ENCODE measurements around the gene C7orf33.

DNA sequence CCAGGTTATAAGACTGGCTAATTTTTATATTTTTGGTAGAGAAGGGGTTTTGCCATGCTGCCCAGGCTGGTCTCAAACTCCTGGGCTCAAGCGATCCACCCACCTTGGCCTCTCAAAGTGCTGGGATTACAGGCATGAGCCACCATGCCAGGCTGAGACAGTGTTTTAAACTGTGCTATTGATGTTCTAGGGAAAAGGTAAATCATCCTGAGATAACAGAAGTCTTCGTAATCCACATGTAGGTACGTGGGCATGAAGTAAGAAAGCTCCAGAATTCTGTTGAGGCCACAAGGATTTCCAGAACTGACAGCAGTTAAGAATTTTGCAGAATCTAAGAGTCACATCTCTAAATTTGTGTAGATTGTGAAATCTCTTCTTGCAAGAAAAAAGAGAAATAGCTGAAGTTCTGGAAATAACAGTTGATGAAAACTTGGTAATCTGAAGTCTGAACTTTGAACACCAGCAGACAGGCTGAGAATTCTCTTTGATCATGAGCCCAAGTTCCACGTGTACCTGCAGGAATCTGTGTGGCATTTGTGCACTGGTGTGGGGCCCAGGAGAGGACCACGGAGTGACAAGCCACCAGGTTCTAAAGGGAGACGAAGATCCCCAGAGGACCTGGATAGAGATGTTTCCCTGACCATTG lies 24.6 kb downstream of the C7orf33 start:
- no peak for TF ChIP-seq RAD21 (IDR thresholded peaks at IDR 0.05; ENCODE audit: low read depth)
- TF ChIP-seq ZBTB7A (IDR thresholded peaks at IDR 0.05; ENCODE audit: low read depth), result no peak
- TF ChIP-seq EP300 (IDR thresholded peaks at IDR 0.05; ENCODE audit: borderline replicate concordance), result no peak
- TF ChIP-seq, protein P1, sequence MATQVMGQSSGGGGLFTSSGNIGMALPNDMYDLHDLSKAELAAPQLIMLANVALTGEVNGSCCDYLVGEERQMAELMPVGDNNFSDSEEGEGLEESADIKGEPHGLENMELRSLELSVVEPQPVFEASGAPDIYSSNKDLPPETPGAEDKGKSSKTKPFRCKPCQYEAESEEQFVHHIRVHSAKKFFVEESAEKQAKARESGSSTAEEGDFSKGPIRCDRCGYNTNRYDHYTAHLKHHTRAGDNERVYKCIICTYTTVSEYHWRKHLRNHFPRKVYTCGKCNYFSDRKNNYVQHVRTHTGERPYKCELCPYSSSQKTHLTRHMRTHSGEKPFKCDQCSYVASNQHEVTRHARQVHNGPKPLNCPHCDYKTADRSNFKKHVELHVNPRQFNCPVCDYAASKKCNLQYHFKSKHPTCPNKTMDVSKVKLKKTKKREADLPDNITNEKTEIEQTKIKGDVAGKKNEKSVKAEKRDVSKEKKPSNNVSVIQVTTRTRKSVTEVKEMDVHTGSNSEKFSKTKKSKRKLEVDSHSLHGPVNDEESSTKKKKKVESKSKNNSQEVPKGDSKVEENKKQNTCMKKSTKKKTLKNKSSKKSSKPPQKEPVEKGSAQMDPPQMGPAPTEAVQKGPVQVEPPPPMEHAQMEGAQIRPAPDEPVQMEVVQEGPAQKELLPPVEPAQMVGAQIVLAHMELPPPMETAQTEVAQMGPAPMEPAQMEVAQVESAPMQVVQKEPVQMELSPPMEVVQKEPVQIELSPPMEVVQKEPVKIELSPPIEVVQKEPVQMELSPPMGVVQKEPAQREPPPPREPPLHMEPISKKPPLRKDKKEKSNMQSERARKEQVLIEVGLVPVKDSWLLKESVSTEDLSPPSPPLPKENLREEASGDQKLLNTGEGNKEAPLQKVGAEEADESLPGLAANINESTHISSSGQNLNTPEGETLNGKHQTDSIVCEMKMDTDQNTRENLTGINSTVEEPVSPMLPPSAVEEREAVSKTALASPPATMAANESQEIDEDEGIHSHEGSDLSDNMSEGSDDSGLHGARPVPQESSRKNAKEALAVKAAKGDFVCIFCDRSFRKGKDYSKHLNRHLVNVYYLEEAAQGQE (IDR thresholded peaks at IDR 0.05; ENCODE audit: low read depth), result no peak
- no peak for TF ChIP-seq EGR1 (IDR thresholded peaks at IDR 0.05)
- no peak for TF ChIP-seq FOXM1 (IDR thresholded peaks at IDR 0.05; ENCODE audit: borderline replicate concordance, low read depth)
- no peak for TF ChIP-seq TAF1 (IDR thresholded peaks at IDR 0.05; ENCODE audit: low read depth)
- no peak for TF ChIP-seq YY1 (IDR thresholded peaks at IDR 0.05; ENCODE audit: low read depth)
- TF ChIP-seq CREB1 (IDR thresholded peaks at IDR 0.05; ENCODE audit: low read depth), result no peak

Data from Ishikawa (cell line).